H1 (cell line): ENCODE results near the gene LIFR. TPM values are rescaled to one million over a fixed set of nuclear protein-coding genes. Genes with fewer than 3 reads are reported as not detected.

Source experiments
- GTF2F1 ChIP-seq: IDR thresholded peaks from 2 replicates; pipeline ENCODE4 v1.6.1; 2012; ENCODE audit warnings: low read depth, low read length, improper control_type of control experiment, borderline replicate concordance
- polyA plus RNA-seq, 7 experiments: library from polyadenylated mRNA; depleted of rRNA in 3 of 7; stranded (reverse) in 5 of 7; unstranded in 2 of 7; fragments of >200 nt in 5 of 7; fragments of 200-250 nt in 2 of 7; gene quantifications; 1 replicate in 5 of 7; 2 replicates in 1 of 7; 4 replicates in 1 of 7; pipeline versions ENCODE4 v1.2.1 to v1.2.3, GENCODE V29; 2011 to 2013; ENCODE audit warnings: missing spikeins in 2 of 7, mixed read lengths in 2 of 7
- total RNA-seq: library from RNA; stranded (reverse); fragmentation: NEBNext Ultra II Directional; extraction: Animal tissue kit (Norgen Biotek cat#: 25700); gene quantifications from 2 replicates; pipeline ENCODE4 v1.2.1, GENCODE V29; 2021

Gene LIFR
- total and polyA plus RNA-seq, 2 of the 8 experiments (the other 6 are each of a cell fraction or from before 2014, with no cell fraction given): 2.0 to 18.9 TPM

DNA sequence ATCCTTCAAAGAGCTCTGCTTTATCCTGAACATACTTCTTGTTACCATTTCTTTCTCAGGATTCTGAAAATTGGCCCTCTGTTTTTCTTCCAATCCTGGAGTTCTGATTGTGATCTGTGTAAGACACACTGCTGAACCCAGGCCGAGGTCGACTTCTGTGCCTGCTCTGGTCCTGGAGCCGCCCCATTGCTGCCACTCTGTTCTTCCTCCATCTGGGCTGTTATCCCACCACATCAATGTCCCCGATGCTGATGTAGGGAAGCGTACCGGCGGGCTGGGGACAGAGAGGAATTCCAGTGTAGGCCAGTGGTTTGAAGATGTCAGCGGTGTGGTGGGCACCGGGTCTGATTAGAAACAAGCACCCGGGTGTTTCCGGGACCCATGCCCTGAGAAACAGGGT lies 102.5 kb downstream of the LIFR start (continued):
- no peak for TF ChIP-seq GTF2F1
- TF ChIP-seq, all 59 proteins: peak for 0
